SJSA1 (cell line): ENCODE measurements around the gene SAG. TPM values are rescaled to one million over a fixed set of nuclear protein-coding genes. Genes with fewer than 3 reads are reported as not detected.

Experiments
- DNase-seq, 2 experiments: peaks; one replicate each; pipeline ENCODE4 v3.0.0-alpha.2; 2015 to 2020; ENCODE audit warnings: low spot score in 2 of 2, low read depth in 1 of 2
- H3K27ac ChIP-seq: fragments of 250-450 bp; sonication (Bioruptor Pico); 2 replicates; pipeline ENCODE4 v1.5.1; 2020; ENCODE audit warnings: mild to moderate bottlenecking, moderate library complexity
- H3K27me3 ChIP-seq: fragments of 250-450 bp; sonication (Bioruptor Pico); replicated peaks from 2 replicates; pipeline ENCODE4 v1.5.1; 2020; ENCODE audit warnings: mild to moderate bottlenecking, moderate library complexity
- H3K36me3 ChIP-seq: fragments of 250-450 bp; sonication (Bioruptor Pico); 2 replicates; pipeline ENCODE4 v1.5.1; 2020; ENCODE audit warnings: mild to moderate bottlenecking
- H3K4me1 ChIP-seq: fragments of 250-450 bp; sonication (Bioruptor Pico); replicated peaks from 2 replicates; pipeline ENCODE4 v1.6.1; 2021; ENCODE audit warnings: mild to moderate bottlenecking
- H3K4me3 ChIP-seq: fragments of 250-450 bp; sonication (Bioruptor Pico); 2 replicates; pipeline ENCODE4 v1.5.1; 2020; ENCODE audit warnings: mild to moderate bottlenecking
- H3K9me3 ChIP-seq: fragments of 250-450 bp; sonication (Bioruptor Pico); replicated peaks from 2 replicates; pipeline ENCODE4 v1.5.1; 2020; ENCODE audit warnings: mild to moderate bottlenecking
- total RNA-seq: library from RNA; depleted of rRNA; stranded (reverse); fragments of >200 nt; shearing (Covaris generic); gene quantifications from 2 replicates; pipeline ENCODE4 v1.2.3, GENCODE V29; 2014; rRNA removed

SAG gene
- total RNA-seq, 1 experiment from 2014 or later = not detected

DNA sequence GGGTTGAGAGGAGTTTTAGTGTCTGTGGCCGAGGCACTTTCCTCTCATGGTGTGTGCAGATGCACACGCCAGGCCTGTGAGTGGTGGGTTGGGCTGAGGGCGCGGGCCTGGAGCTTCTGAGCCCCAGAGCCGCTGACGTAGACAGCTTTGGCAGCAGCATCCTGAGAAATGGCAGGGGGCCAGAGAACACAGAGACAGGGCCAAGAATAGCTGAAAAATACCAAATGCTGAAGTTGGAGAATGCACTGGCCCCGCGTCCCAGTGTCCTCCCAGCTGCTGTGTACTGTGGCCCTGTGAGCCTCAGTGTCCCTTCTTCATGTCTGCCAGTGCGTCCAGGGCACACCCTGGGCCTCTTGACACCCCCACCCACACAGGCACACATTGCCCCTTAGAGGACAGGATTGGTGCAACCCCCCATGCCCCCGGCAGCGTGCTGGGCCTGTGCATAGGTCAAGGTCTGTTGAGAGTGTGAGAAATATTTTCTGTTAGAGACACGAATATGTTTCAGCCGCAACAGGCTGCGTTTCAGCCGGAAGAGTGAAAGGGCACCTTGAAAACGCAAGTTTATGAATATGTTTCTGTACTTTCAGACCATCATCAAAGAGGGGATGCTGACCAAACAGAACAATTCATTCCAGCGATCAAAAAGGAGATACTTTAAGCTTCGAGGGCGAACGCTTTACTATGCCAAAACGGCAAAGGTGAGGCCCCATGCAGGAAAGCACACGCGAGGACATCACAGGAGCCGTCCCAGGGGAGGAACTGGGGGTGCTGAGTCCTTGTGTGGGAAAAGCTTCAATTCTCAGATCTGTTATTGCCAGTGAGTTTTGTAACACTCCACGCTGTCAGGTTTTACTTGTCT is 80.3 kb downstream of the SAG start:
- no peaks in the 10 kb centered on the region for H3K27me3 ChIP-seq
- H3K4me3 ChIP-seq = no peak overlapping the region
- H3K4me1 ChIP-seq = no peaks in the 10 kb centered on the region
- H3K36me3 ChIP-seq = 0 out of 2 replicates have a peak, but pooled peaks cover 4% of the 10 kb centered on the region
- no peaks in the 10 kb centered on the region for H3K9me3 ChIP-seq
- DNase-seq = no peak
- no peak overlapping the region for H3K27ac ChIP-seq

DNA sequence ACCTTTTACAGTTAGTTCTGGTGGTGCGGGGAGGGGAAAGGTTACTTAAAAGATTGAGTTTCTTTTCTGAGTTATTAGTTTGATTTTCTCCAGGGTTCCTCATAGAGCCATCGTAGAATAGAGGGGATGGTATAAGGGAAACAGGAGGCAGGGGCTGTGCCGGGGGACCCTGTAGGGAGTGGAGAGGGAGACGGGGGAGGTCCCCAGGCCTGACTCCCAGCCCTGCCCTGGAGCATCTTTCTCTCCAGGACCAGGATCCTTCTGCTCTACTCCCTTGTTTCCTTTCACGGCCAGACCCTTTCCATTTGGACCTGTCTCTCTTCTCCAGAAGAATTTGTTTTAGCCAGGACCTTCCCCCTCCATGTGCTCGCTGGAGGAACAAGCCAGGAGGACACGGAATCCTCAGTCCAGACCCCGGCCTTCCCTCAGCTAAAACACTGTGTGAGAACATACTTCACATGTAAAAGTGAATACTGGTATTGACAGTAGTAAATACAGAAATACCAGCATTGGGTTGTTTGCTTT is 82.0 kb downstream of the SAG start:
- Histone ChIP-seq H3K27me3 (no peaks in the 10 kb centered on the region), H3K27ac (no peak overlapping the region), H3K36me3 (0 out of 2 replicates have a peak, but pooled peaks cover 4% of the 10 kb centered on the region), H3K9me3 (no peaks in the 10 kb centered on the region), H3K4me1 (no peaks in the 10 kb centered on the region), H3K4me3 (no peak overlapping the region)
- no peak for DNase-seq

DNA sequence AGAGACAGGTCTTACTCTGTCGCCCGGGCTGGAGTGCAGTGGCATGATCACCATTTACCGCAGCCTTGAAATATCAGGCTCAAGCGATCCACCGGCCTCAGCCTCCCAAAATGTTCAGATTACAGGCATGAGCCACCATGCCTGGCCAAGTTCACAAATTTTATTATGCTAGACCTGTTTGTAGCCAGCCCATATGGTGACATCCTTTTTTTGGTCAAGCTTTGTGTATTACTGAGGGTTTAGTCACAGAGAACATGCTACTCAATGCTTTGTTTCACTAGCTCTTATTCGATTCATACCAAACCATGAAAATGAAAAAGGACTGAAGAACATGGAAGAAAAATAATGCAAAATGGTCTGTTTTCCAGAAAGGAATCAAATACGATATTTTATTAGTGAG is 88.1 kb downstream of the SAG start:
- DNase-seq = no peak
- Histone ChIP-seq H3K27me3 (no peaks in the 10 kb centered on the region), H3K4me3 (no peak overlapping the region), H3K27ac (no peak overlapping the region), H3K9me3 (no peaks in the 10 kb centered on the region), H3K4me1 (no peaks in the 10 kb centered on the region), H3K36me3 (peaks cover 3% of the 10 kb centered on the region; the same call in 1 of the 2 replicates)

Other genes starting within 250 kb of the SAG start
- 2.6 and 13.3 TPM in 2 replicates for gene INPP5D, start 247.5 kb upstream of the SAG start, total RNA-seq
- gene ATG16L1, start 56.1 kb upstream of the SAG start, total RNA-seq = 54.3 and 78.8 TPM in 2 replicates
- 9.7 and 16.0 TPM in 2 replicates for gene DGKD, start 46.7 kb downstream of the SAG start, total RNA-seq